Measurements from ENCODE around the gene HECTD2.
"Not testable (repeated sequence)": the region's sequence is repeated elsewhere in the genome, so short reads cannot be mapped to it uniquely, and the experiment has no call there.

The HECTD2 gene

DNA sequence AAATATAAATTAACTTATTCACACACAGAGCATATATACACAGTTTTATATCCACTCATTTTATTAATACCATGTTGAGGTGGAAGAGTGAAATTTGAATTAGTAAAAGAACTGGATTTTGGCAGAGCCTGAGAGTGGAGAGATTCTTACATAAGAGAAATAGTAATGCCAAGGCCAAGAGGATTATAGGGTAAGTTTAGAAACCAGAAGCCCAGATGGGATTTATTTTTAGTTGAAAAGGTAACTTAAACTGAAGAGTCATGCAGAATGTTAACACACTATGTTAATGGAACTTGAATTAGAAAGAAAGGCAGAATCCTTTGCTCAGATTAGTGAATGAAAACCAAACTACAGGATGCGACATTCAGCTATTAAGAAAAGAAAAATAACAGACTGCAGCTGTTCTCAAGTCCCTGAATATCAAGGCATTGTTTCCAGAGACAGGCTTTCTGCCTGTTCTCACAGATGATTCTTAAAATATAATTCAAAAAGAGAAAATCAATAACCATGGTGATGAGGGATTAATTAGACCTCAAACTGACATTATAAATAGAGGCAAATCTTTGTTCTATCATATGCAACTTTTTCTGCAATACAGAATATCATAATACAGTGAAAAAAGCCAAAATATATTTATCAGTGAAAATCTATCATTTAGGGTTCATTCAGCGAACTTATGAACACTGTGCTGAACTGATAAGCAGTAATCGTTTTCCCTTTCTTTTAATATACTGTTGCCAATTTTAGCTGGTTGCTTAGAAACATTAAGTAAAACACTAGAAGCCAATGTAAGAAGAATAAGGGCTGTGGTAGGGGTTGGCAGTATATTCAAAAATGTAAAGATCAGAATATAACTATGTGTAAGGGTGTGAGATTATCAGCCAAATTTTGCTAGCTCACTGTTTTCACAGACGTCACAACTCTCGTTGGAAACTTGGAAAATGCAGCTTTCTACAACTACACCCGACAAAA lies 34.4 kb downstream of the HECTD2 start:
- H3K27ac ChIP-seq = no peak overlapping the region
- TF ChIP-seq, protein P1, sequence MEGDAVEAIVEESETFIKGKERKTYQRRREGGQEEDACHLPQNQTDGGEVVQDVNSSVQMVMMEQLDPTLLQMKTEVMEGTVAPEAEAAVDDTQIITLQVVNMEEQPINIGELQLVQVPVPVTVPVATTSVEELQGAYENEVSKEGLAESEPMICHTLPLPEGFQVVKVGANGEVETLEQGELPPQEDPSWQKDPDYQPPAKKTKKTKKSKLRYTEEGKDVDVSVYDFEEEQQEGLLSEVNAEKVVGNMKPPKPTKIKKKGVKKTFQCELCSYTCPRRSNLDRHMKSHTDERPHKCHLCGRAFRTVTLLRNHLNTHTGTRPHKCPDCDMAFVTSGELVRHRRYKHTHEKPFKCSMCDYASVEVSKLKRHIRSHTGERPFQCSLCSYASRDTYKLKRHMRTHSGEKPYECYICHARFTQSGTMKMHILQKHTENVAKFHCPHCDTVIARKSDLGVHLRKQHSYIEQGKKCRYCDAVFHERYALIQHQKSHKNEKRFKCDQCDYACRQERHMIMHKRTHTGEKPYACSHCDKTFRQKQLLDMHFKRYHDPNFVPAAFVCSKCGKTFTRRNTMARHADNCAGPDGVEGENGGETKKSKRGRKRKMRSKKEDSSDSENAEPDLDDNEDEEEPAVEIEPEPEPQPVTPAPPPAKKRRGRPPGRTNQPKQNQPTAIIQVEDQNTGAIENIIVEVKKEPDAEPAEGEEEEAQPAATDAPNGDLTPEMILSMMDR (conservative IDR thresholded peaks at IDR 0.05) = no peak

DNA sequence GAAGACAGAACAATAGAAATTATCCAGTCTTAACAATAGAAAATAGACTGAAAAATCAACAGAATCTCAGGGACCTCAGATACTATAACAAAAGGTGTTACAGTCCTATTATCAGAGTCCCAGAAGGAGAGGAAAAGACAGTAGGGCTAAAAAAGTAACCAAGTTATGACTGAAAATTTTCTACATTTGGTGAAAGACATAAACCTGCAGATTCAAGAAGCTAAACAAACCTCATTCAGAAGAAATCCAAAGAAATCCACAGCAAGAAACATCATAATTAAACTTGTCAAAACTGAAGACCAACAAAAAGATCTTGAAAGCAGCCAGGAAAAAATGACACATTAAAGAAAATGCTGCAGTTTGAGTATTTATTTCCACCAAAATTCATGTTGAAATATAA lies 41.9 kb downstream of the HECTD2 start:
- TF ChIP-seq, protein P1 (conservative IDR thresholded peaks at IDR 0.05) = no peak
- no peak overlapping the region for H3K27ac ChIP-seq

DNA sequence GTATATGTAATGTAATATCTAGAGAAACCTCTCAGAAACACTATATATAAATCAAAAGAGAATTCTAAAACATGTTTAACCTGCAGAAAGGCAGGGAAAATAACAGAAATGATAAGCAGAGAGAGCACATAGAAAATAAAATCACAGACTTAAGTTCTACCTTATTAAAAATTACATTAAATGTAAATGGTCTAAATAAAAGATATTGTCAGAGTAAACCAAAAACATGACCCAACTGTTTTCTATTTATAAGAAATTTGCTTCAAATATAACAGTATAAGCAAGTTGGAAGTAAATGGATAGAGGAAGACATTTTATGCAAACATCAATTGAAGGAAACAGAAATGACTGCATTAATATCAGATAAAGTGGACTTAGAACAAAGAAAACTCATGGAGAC lies 43.4 kb downstream of the HECTD2 start:
- no peak overlapping the region for H3K27ac ChIP-seq
- TF ChIP-seq, protein P1 (conservative IDR thresholded peaks at IDR 0.05) = no peak

DNA sequence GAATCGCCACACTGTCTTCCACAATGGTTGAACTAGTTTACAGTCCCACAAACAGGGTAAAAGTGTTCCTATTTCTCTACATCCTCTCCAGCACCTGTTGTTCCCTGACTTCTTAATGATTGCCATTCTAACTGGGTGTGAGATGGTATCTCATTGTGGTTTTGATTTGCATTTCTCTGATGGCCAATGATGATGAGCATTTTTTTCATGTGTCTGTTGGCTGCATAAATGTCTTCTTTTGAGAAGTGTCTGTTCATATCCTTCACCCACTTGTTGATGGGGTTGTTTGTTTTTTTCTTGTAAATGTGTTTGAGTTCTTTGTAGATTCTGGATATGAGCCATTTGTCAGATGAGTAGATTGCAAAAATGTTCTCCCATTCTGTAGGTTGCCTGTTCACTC lies 45.0 kb downstream of the HECTD2 start:
- H3K27ac ChIP-seq = not testable (repeated sequence)

DNA sequence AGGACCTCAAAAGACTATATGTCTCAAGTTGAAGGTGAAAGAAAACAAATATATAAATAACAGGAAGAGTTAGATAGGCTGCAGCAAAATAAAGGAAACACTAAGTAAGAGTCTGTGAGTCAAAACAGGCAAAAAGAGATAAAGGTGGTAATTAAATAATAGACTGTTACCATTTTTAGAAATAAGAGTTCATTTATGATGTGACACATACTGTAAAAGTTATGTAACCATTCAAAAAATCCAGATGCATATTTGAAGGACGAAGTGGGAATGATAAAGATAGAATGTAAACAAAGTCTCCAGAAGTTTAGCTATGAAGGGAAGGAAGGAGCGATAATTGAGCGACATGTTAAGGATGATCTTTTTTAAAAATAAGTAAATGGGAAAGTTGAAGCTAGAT lies 50.5 kb downstream of the HECTD2 start:
- H3K27ac ChIP-seq = no peak overlapping the region
- TF ChIP-seq, protein P1 (conservative IDR thresholded peaks at IDR 0.05) = no peak

DNA sequence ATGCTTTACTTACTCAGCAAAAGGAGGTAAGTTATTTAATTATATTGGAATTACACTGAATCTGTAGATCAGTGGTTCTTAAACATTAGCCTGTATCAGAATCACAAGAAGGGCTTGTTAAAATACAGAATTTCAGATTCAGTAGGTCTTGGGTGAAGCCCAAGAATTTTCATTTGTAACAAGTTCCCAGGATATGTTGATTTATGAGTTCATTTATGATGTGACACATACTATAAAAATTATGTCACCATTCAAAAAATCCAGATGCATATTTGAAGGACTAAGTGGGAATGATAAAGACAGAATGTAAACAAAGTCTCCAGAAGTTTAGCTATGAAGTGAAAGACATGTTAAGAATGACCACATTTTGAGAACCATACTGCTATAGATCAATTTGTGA lies 52.3 kb downstream of the HECTD2 start:
- H3K27ac ChIP-seq = no peak overlapping the region
- TF ChIP-seq, protein P1 (conservative IDR thresholded peaks at IDR 0.05) = no peak

DNA sequence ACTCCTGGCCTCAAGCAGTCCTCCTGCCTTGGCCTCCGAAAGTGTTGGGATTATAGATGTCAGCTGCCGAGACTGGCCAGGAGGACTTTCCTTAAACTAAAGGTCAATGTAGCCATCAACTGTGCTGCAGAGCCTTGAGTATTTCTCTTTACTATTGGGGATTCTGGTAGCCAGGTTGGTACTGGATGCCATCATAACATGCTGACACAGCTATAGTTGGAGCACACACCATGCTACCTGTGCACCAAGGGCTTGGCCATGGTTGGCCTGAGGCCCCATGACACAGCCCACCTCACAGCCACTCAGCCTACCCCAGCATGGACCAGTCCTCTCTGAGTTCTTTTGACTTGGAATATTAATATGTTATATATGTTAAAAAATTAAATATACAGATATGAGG lies 54.4 kb downstream of the HECTD2 start:
- TF ChIP-seq, protein P1 (conservative IDR thresholded peaks at IDR 0.05) = no peak
- H3K27ac ChIP-seq = no peak overlapping the region

DNA sequence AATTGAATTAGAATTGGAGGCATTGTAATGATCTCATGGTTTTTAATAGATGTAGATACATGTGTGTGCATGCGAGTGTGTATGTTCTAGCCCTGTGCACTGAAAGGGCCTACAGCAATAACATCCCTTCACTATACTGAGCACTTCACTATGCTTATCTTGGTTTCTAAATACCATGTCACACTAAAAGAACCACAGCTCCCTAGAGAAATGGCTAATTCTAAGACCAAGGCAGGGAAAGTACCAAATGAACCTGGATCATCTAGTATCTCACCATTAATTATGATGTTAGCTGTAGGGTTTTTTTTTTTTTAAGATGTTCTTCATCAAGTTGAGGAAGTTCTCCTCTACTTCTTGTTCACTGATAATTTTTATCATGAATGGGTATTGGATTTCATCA lies 55.1 kb downstream of the HECTD2 start:
- H3K27ac ChIP-seq = no peak overlapping the region
- TF ChIP-seq, protein P1 (conservative IDR thresholded peaks at IDR 0.05) = no peak

Measured in VCaP (cell line).